IMR-90 (cell line): Measurements from ENCODE around the gene USB1. TPM values are rescaled to one million over a fixed set of nuclear protein-coding genes. Genes with fewer than 3 reads are reported as not detected.

Experiments
- ATAC-seq: fragments of 200-7000 bp; cut with Tn5 transposase; 2 replicates; pipeline ENCODE4 v1.9.1; 2020; ENCODE audit warnings: low read depth, mild to moderate bottlenecking, moderate library complexity
- BruUV-seq: library from RNA; stranded (reverse); fragments of 400-500 nt; replicated peaks from 2 replicates; lab custom pipeline; 2021; lab: Mats Ljungman, UMichigan
- CTCF ChIA-PET: fragments of 300-600 bp; formaldehyde crosslinking; extraction: SDS; loops from one replicate; lab custom pipeline; 2021; ENCODE audit warnings: antibody characterized with exemption; lab: Yijun Ruan, JAX
- POLR2A ChIA-PET: fragments of 300-600 bp; sonication (Branson Sonifier 250); formaldehyde crosslinking; loops from one replicate; lab custom pipeline; 2022; ENCODE audit warnings: antibody characterized with exemption; ENCODE audit not compliant: unreplicated experiment; lab: Charles Lee
- DNase-seq: peaks from one replicate; pipeline ENCODE4 v3.0.0; 2013
- H2AFZ ChIP-seq: replicated peaks from 2 replicates; pipeline ENCODE3; 2013; ENCODE audit warnings: low read length, mild to moderate bottlenecking; ENCODE audit not compliant: poor library complexity
- H2AK5ac ChIP-seq: 2 replicates; pipeline ENCODE4 v1.6.1; 2013; ENCODE audit warnings: low read depth, low read length, inconsistent platforms
- H2AK9ac ChIP-seq: replicated peaks from 2 replicates; pipeline ENCODE3; 2013; ENCODE audit warnings: mild to moderate bottlenecking, low read depth, low read length, moderate library complexity; ENCODE audit not compliant: poor library complexity
- H2BK120ac ChIP-seq: 2 replicates; pipeline ENCODE4 v1.6.1; 2013; ENCODE audit warnings: low read depth, low read length, inconsistent platforms
- H2BK15ac ChIP-seq: 3 replicates; pipeline ENCODE4 v1.6.1; 2013; ENCODE audit warnings: low read depth, low read length, inconsistent platforms
- H2BK20ac ChIP-seq: 2 replicates; pipeline ENCODE4 v1.6.1; 2013; ENCODE audit warnings: low read depth, mild to moderate bottlenecking, inconsistent platforms, low read length, moderate library complexity
- H2BK5ac ChIP-seq: 2 replicates; pipeline ENCODE4 v1.6.1; 2013; ENCODE audit warnings: mild to moderate bottlenecking, low read depth, low read length, inconsistent platforms; ENCODE audit not compliant: poor library complexity, severe bottlenecking
- H3K14ac ChIP-seq: replicated peaks from 2 replicates; pipeline ENCODE4 v1.6.1; 2013; ENCODE audit warnings: low read depth, low read length, inconsistent platforms
- H3K18ac ChIP-seq: 2 replicates; pipeline ENCODE4 v1.6.1; 2013; ENCODE audit warnings: low read depth, low read length, control low read depth
- H3K23ac ChIP-seq: 2 replicates; pipeline ENCODE4 v1.6.1; 2013; ENCODE audit warnings: low read depth, low read length, inconsistent platforms
- H3K27ac ChIP-seq: 2 replicates; pipeline ENCODE4 v1.5.1; 2013; ENCODE audit warnings: mild to moderate bottlenecking, control low read depth, low read length; ENCODE audit not compliant: insufficient read depth
- H3K27me3 ChIP-seq: 2 replicates; pipeline ENCODE4 v1.6.1; 2013; ENCODE audit warnings: low read length; ENCODE audit not compliant: control insufficient read depth, insufficient read depth
- H3K36me3 ChIP-seq: 2 replicates; pipeline ENCODE4 v1.6.1; 2013; ENCODE audit warnings: low read length, mixed read lengths; ENCODE audit not compliant: control insufficient read depth, insufficient read depth
- H3K4ac ChIP-seq: 2 replicates; pipeline ENCODE4 v1.6.1; 2013; ENCODE audit warnings: low read depth, low read length, inconsistent platforms
- H3K4me1 ChIP-seq: 2 replicates; pipeline ENCODE4 v1.6.1; 2013; ENCODE audit warnings: low read length, mixed read lengths; ENCODE audit not compliant: control insufficient read depth, insufficient read depth
- H3K4me2 ChIP-seq: 2 replicates; pipeline ENCODE4 v1.6.1; 2013; ENCODE audit warnings: low read depth, mild to moderate bottlenecking, control low read depth, low read length, moderate library complexity
- H3K4me3 ChIP-seq: 2 replicates; pipeline ENCODE4 v1.5.1; 2013; ENCODE audit warnings: low read depth, mild to moderate bottlenecking, control low read depth, low read length, moderate library complexity; ENCODE audit not compliant: insufficient read depth
- H3K56ac ChIP-seq: 2 replicates; pipeline ENCODE4 v1.6.1; 2013; ENCODE audit warnings: low read length, inconsistent platforms; ENCODE audit not compliant: insufficient read depth; ENCODE audit errors: extremely low read depth
- H3K79me1 ChIP-seq, 2 experiments: 2 replicates each; pipeline ENCODE4 v1.6.1; 2013; ENCODE audit warnings: low read length in 2 of 2, inconsistent platforms in 1 of 2, low read depth in 1 of 2
- H3K9ac ChIP-seq: 2 replicates; pipeline ENCODE4 v1.6.1; 2013; ENCODE audit warnings: low read depth, low read length, control low read depth
- H3K9me1 ChIP-seq: 2 replicates; pipeline ENCODE4 v1.6.1; 2013; ENCODE audit warnings: low read length, inconsistent platforms; ENCODE audit not compliant: insufficient read depth
- H3K9me3 ChIP-seq: 2 replicates; pipeline ENCODE4 v1.6.1; 2013; ENCODE audit warnings: low read length; ENCODE audit not compliant: control insufficient read depth, insufficient read depth
- H4K20me1 ChIP-seq: 2 replicates; pipeline ENCODE4 v1.6.1; 2013; ENCODE audit warnings: low read length, inconsistent platforms; ENCODE audit not compliant: insufficient read depth
- H4K5ac ChIP-seq: 2 replicates; pipeline ENCODE4 v1.6.1; 2013; ENCODE audit warnings: mild to moderate bottlenecking, low read depth, low read length, control low read depth
- H4K8ac ChIP-seq, 2 experiments: 2 replicates each; pipeline ENCODE4 v1.6.1; 2013; ENCODE audit warnings: low read depth in 2 of 2, low read length in 2 of 2, control low read depth in 1 of 2, inconsistent platforms in 1 of 2
- H4K91ac ChIP-seq: 2 replicates; pipeline ENCODE4 v1.6.1; 2013; ENCODE audit warnings: low read depth, low read length, inconsistent platforms; ENCODE audit not compliant: insufficient read depth
- BHLHE40 ChIP-seq: fragments of 150-350 bp; IDR thresholded peaks from 2 replicates; pipeline ENCODE4 v1.6.1; 2016; ENCODE audit warnings: mild to moderate bottlenecking, low read depth, low read length
- NFE2L2 ChIP-seq: fragments of 150-350 bp; IDR thresholded peaks from 2 replicates; pipeline ENCODE4 v1.6.1; 2016; ENCODE audit warnings: low read depth, mild to moderate bottlenecking, low read length
- RAD21 ChIP-seq: IDR thresholded peaks from 2 replicates; pipeline ENCODE4 v1.6.1; 2012; ENCODE audit warnings: low read length, improper control_type of control experiment
- WGBS, 2 experiments: methylation state at CpG; one replicate each; pipeline versions ENCODE4 v1.1.5 to v1.1.7; 2013; ENCODE audit warnings: missing lambda C conversion rate in 2 of 2; ENCODE audit not compliant: insufficient read length in 1 of 2; ENCODE audit errors: extremely low coverage in 2 of 2; 5-methylcytosine and 5-hydroxymethylcytosine counted together
- dilution Hi-C: fragments of 300-500 bp; cut with HindIII; formaldehyde crosslinking; loops from one replicate; pipeline ENCODE4 v1.14.3; 2018; ENCODE audit warnings: low sequenced_read_pairs; ENCODE audit not compliant: unreplicated experiment
- in situ Hi-C: fragments of 300-500 bp; cut with MboI; formaldehyde crosslinking; loops from 3 replicates; pipeline ENCODE4 v1.14.3; 2019; ENCODE audit warnings: low sequenced_read_pairs, inconsistent platforms, mixed read lengths
- intact Hi-C: fragments of 100-400 bp; cut with micrococcal nuclease; formaldehyde crosslinking; loops from 2 replicates; pipeline ENCODE4 v1.10.0; 2022
- polyA plus RNA-seq, 3 experiments: library from polyadenylated mRNA; depleted of rRNA; stranded (reverse); fragments of >200 nt; gene quantifications; 2 replicates each; pipeline ENCODE4 v1.2.3, GENCODE V29; 2012; ENCODE audit warnings: low replicate concordance in 1 of 3
- total RNA-seq: library from RNA; depleted of rRNA; stranded (reverse); fragments of >200 nt; gene quantifications from 2 replicates; pipeline ENCODE4 v1.2.3, GENCODE V29; 2012

The USB1 gene
- total and polyA plus RNA-seq, 2 of the 4 experiments (the other 2 are of a cell fraction) = 45.9 to 94.9 TPM

DNA sequence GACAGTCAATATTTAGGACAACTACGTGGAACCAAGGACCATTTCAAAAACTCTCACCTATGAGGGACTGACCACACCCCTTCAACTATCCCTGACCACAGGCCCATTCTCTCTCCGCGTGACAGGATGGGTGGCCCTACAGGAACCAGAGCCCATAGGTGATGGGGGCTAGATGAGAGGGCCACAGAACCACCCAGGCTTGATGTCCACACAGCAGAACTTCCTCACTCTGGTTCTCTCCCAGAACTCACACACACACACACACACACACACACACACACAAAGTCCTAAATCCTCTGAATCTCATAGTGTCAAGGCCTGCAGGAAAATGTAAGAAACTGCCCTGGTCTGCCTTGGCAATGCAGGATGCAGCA, 2.2 kb upstream of the USB1 start:
- H4K20me1 ChIP-seq = peaks cover 14% of the 10 kb centered on the region
- no peak overlapping the region for H2AFZ ChIP-seq
- H3K4me1 ChIP-seq = peaks cover 12% of the 10 kb centered on the region
- no peak overlapping the region for H3K27ac ChIP-seq
- H3K23ac ChIP-seq = peak overlapping the region; percentile 13
- H2BK120ac ChIP-seq = no peak overlapping the region
- H2BK20ac ChIP-seq = no peak overlapping the region
- TF ChIP-seq BHLHE40 (no peak), RAD21 (no peak), NFE2L2 (no peak)
- peaks cover 11% of the 10 kb centered on the region; the same call in 1 of the 2 replicates for H3K9me1 ChIP-seq
- no peak overlapping the region for H4K5ac ChIP-seq
- H3K79me1 ChIP-seq = peaks cover 18 to 65% of the 10 kb centered on the region in 2 experiments
- H2AK9ac ChIP-seq = no peak overlapping the region
- H3K4ac ChIP-seq = no peak overlapping the region
- intact Hi-C loops (no loop called here), dilution Hi-C loops (no loop called here), in situ Hi-C loops (no loop called here)
- H4K8ac ChIP-seq = no peak overlapping the region
- no peak overlapping the region for H3K18ac ChIP-seq
- no peak overlapping the region for H2AK5ac ChIP-seq
- WGBS, 2 experiments = no CpG with 5 or more reads among the region's 3 CpGs
- ATAC-seq (no peak), DNase-seq (no peak)
- ChIA-PET CTCF (no interaction called here), POLR2A (no interaction called here)
- H3K27me3 ChIP-seq = no peaks in the 10 kb centered on the region
- 0 out of 2 replicates have a peak overlapping the region, but pooled peaks have one; percentile 77 for H3K9ac ChIP-seq
- peaks cover 42% of the 10 kb centered on the region; the same call in 1 of the 2 replicates for H3K36me3 ChIP-seq
- no peak overlapping the region for H4K91ac ChIP-seq
- no peak overlapping the region for H3K56ac ChIP-seq
- no peak overlapping the region for H2BK5ac ChIP-seq
- H3K9me3 ChIP-seq = no peaks in the 10 kb centered on the region
- H3K4me3 ChIP-seq = peak overlapping the region; percentile 2; the same call in 1 of the 2 replicates
- H3K4me2 ChIP-seq = peak overlapping the region; percentile 85
- no peak overlapping the region for H2BK15ac ChIP-seq
- H3K14ac ChIP-seq = no peak overlapping the region
- BruUV-seq = no TSS peak
